ENCODE measurements around the gene ARF3.

DNA sequence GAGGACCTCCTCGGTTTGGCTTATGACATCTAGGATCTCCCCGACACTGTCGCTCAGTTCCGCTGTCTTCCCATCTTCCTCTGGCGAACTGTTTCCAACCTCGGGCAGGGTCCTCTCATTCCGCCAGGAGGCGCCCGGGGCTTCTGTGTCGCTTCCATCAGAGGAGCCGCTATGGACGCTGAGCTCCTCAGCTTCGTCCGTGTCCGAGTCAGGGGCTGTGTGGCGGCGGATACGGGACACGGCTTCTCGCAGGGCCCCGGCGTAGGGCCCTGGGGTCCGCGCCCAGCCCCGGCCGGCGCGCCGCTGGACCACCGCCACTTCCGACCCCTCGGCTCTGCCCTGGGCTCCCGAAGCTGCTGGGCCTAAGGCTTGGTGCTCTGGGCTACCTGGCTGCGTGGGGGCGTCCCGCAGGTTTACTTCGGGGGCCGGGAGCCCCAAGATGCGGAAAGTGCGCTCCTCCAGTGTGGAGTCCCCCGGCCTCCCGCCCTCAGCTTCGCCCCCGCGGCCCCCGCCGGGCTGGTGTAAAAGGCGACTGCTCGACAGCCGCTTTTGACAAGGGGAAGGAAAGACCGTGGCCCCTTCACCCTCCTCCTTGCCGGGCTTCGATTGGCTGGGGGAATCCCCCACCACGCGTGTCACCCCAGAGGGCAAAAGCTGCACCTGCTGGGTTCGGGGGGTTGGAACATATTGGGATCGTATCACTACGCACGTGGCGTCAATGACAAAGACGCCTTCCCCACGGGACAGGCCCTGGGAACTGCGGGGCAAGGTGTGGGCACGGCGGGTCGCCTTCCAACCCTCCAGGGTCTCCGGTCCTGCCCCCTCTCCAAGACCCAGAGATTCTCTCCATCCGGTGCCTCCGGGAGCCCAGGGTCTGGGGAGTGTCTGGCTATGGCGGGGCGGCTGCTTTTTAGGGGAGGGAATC is 39.8 kb upstream of the ARF3 start:
- TF ChIP-seq POLR2AphosphoS5 (IDR thresholded peaks at IDR 0.05; ENCODE audit: borderline replicate concordance, low read depth, low read length) (no peak; the same call in 1 of the 2 replicates), EZH2 (IDR thresholded peaks at IDR 0.05) (no peak), FOXP2 (optimal IDR thresholded peaks at IDR 0.05; ENCODE audit: control extremely low read depth, extremely low read length, insufficient read depth) (no peak)

Measured in SK-N-MC (cell line).